Midbrain (tissue), 1 donor: ENCODE data around the gene SNAP25.

ENCODE experiments used
- DNase-seq: peaks from one replicate; lab custom pipeline; 2025; lab: John Stamatoyannopoulos, UW

The SNAP25 gene

GRCh38 chr20:10304471-10305046, 85.9 kb downstream of the SNAP25 start:
- DNase-seq: no peak

DNA sequence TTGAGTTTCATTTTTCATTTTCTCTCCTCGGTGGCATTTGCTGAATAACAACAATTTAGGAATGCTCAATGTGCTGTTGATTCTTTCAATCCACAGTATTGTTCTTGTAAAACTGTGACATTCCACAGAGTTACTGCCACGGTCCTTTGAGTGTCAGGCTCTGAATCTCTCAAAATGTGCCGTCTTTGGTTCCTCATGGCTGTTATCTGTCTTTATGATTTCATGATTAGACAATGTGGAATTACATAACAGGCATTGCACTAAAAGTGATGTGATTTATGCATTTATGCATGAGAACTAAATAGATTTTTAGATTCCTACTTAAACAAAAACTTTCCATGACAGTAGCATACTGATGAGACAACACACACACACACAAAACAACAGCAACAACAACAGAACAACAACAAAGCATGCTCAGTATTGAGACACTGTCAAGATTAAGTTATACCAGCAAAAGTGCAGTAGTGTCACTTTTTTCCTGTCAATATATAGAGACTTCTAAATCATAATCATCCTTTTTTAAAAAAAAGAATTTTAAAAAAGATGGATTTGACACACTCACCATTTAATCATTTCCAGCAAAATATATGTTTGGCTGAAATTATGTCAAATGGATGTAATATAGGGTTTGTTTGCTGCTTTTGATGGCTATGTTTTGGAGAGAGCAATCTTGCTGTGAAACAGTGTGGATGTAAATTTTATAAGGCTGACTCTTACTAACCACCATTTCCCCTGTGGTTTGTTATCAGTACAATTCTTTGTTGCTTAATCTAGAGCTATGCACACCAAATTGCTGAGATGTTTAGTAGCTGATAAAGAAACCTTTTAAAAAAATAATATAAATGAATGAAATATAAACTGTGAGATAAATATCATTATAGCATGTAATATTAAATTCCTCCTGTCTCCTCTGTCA, 88.1 kb downstream of the SNAP25 start:
- no peak for DNase-seq

GRCh38 chr20:10307359-10307735, 88.7 kb downstream of the SNAP25 start:
- DNase-seq: no peak

DNA sequence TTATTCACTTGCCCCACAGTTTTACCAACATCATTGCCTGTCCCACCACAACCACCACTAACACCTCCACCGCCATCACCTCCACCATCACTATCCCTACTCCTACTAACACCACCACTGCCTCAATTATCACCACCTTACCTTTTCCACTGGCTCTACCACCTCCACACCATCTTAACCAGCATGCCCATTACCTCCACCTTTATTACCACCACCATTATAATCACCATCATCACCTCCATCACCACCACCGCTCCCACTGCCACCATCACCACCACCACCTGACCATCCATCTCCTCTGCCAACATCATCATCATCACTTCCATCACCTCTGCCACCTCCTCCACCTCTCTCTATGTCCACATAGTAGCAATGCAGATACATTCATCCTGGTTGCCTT, 90.0 kb downstream of the SNAP25 start:
- DNase-seq: no peak

DNA sequence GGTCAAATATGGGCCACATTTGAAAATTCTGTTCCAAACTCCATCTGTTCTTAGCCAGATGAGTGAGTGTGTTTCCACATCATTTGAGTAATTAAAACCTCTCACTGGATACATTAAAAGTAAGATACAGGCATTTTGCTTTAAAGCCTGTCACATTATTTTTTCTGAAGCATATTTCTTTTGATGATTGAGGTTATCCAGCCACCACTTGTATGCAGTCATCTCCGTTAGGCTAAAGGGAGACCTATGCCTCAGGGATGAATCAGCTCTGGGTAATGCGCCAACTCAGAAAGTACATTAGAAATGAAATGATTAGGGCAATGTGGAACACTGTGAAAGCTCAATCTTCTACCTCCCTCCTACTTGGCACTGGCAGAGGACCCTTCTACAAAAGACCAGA, 90.7 kb downstream of the SNAP25 start:
- DNase-seq: no peak

GRCh38 chr20:10312111-10312510, 93.5 kb downstream of the SNAP25 start:
- no peak for DNase-seq

- DNase-seq: no peak
These were observed 94.6 kb downstream of the SNAP25 start for GRCh38 chr20:10313215-10313614.

- DNase-seq: no peak
These were observed 95.1 kb downstream of the SNAP25 start for GRCh38 chr20:10313701-10314100.

DNA sequence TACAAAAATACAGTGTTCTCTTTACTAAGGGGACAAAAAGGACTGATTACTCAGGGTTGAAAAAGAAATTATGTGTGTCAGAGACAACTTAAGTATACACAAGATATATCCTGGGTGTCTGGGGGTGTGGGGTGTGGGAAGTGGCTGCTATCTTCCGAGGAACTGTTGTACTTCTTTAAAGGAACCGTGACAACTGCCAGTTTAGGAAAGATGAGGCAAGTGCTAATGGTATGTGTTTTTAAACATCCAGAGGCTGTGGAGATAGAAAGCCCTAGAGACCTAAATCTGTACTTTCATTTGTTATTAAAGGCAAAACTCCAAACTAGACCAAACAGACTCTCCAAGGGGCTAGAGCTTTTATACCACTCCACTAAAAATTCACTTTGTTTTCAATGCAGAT, 95.6 kb downstream of the SNAP25 start:
- no peak for DNase-seq

DNA sequence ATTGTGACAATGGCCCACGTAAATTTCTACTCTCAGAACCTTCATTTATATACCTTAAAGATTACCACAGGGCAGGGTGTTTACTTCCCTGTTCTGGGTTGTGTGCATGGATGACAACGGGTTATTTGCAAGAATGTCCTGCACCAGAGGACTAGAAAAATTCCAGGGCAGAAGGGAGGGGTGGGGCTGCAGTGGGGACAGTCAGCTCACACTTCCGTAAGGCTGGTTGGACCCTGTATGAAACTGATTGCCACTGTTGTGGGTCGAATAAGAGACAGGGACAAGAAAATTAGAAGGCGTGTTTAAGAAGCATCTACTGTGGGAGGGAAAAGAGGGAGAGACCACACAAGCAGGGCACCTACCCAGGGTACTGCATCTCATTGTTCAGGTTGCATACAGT, 96.5 kb downstream of the SNAP25 start:
- no peak for DNase-seq

GRCh38 chr20:10316582-10316981, 98.0 kb downstream of the SNAP25 start:
- no peak for DNase-seq

GRCh38 chr20:10318291-10319024, 99.8 kb downstream of the SNAP25 start:
- DNase-seq: no peak

GRCh38 chr20:10319855-10320254, 101.2 kb downstream of the SNAP25 start:
- DNase-seq: no peak

- no peak for DNase-seq
These were observed 102.6 kb downstream of the SNAP25 start for GRCh38 chr20:10321138-10321717.

- no peak for DNase-seq
These were observed 103.7 kb downstream of the SNAP25 start for GRCh38 chr20:10322073-10323012.

DNA sequence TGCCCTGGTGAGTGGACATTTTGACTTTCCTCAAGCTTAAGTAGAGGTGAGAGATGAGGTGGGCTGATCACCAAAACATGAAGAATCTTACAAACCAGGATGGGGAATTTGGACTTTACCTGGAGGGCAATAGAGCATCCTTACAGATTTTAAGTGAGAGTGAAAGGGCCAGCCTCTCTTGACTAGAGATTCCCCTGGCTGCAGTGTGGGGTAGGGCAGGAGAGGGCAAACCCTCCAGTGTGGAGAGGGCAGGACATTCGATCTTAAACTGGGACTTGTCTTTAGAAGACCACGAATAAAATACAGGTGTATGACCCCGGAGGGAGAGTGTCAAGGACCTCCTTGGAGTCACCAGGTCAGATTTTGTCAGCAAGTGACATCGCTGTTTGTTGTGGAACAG, 105.1 kb downstream of the SNAP25 start:
- no peak for DNase-seq

DNA sequence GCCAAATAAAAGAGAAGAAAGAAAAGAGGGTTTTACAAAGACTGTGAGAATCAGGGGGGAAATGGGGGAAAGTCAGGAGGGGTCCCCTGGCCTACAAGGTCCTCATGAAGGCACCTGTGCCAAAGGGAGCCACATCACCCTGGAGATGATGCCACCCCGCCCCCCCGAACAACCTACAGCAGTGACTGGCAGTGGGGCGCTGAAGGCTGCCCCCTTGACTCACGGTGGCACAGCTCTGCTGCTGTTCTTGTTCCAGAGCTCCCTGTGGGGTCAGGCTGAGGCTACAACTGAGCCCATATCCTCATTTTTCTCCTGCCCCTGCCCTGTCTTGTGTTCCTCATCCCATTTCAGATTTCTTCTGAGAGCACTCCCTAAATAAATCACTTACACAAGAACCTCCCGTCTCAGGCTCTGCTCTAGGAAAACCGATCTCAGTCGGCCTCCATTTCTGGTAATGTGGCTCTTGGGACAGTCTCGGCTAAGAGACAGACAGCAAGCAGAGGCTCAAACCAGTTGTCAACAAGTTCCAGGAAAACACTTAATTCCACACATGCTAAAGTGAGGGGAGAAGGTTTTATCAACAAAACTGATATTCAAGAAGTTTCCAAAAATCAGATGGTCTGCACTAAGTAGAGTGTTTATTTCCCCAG, 105.7 kb downstream of the SNAP25 start:
- no peak for DNase-seq

- DNase-seq: no peak
These were observed 110.2 kb downstream of the SNAP25 start for GRCh38 chr20:10328897-10329255.

GRCh38 chr20:10329387-10330005, 110.9 kb downstream of the SNAP25 start:
- no peak for DNase-seq

- no peak for DNase-seq
These were observed 111.4 kb downstream of the SNAP25 start for GRCh38 chr20:10330071-10330470.
